CD4-positive, alpha-beta T cell treated with Interleukin-12 subunit alpha and Interleukin-12 subunit beta, for 1 hour (primary cell): ENCODE results near the gene RPTOR.

ENCODE experiments used
- DNase-seq: peaks from one replicate; pipeline ENCODE4 v3.0.0-alpha.2; 2020

RPTOR gene

DNA sequence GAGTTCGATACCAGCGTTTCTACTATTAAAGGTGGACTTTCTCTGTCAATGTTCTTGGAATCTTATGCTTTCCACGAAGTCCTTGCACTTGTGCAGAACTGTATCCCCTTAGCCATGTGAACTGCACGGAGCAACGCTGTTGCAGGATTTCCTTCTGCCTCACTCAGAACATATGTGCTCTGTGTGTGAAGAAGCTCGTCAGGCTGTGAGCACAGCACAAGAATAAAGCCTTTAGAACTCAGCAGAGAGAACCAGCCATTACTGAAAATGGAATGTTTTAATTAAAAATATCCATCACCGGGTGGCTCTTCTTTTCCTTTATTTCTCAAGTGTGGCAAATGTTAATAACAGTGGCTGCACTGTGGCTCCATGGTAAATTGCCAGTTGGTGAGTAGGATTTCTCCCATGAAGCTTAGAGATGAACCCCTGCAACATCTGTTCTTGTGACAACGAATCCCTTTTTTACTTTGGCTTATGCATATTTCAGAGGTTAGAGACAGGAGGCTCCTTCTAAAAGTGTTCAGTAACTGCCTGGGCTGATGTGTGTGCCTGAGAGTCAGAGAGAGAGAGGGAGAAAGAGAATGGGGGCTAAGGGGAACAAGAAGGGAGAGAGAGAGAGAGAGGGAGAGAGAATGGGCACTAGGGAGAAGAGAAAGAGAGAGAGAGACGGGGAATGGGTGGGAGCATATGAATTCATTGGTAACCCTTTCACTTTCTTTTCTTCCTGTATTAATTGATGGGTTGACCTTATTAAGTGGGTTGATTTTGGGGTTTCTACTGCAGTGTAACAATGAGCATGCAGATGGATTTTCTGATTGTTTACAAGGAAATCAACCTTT lies 50.0 kb downstream of the RPTOR start:
- DNase-seq = no peak

DNA sequence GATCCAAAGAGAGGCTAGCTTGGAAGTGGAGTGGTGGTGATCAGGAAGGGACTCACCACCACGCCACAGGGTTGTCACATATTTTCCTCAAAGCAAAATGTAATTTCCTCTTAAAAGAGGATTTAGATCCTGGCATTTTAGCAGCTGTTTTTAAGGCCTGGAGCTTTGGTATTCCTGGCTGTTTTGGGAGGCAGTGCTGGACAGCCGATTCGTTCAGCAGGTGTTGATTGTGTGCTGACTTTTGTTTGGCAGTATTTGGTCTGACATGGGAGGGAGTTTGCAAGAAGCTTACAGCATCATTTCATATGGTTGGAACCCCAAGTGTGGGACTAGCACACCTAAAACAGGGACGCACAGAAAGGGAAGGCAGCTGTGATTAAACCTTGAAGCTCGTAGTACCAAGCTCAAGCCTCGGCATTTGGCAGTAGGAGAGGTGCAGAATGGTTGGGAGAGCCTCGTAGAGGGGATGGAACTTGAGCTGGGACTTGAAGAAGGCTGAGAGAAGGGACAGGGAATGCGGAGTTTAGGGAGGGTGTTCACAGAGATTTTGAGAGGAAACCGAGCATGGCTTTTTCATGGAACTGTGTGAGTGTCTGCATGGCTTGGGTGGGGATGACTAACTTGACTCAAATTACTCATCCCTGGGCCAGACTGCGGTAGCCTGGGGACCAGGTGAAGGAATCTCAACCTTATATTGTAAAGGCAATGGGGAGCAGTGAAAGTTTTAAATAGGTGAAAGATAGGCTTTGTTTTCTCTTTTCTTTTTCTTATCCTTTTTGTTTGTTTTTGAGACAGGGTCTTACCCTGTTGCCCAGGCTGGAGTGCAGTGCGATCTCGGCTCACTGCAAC lies 52.3 kb downstream of the RPTOR start:
- no peak for DNase-seq

DNA sequence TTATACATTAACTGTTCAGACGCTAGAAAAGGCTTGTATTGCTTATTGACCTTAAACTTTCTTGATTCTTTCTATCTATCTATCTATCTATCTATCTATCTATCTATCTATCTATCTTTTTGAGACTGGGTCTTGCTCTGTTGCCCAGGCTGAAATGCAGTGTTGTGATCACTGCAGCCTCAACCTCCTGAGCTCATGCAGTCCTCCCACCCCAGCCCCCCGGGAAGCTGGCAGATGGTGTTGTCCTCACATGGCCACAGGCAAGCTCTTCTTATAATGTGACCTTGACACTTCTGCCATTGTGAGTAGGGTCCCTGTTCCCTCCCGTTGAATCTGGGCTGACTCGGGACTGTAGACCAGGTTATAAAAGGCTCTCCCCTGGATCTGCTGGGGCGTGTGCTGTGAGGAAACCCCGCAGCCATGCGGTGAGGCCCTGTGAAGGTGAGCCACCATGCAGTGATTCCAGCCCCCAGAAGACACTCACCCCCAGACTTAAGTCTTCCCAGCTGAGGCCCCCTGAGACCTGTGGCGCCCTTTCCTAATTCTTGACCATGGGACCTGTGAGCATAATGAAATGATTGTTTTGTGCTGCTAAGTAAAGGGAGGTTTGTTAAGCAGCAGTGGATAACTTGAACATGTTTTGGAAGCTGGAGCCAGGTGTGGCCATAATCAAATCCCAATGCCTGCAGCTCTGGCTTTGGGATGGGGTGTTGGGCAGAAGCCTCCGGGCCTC lies 54.3 kb downstream of the RPTOR start:
- DNase-seq = no peak

DNA sequence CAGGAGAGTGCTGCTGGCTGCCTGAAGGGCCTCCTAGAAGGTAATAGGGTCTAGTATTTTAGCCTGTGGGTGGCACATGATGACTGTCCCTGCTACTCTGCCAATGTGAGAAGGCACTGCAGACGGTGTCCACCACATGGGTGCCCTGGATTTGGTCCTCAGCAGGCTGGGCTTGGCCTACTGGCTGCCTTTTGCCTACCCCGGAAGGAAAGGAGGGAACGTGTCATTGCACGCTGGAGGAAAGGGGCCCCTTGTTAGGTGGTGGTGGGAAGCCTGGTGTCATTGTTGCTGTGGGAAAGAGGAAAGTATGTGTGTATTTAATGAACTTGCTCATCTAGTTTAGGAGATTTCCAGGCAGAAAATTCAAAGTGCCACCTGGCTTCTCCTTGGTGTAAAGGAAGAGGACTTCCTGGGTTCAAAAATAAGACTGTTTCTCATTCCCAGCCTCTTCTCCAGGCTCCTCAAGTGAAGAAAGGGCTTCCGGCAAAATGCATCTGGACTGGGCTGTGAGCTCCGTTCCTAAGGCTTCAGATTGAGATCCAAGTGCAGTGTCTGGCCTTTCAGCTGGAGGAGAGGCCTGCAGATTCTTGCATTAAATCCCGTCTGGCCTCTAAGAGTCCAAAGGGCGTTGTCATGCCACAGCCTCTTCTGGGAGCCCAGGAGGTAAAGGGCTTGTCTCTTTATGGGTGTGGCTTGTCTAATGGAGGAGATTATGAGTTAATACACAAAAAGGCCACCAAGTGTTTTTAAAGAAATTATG lies 55.1 kb downstream of the RPTOR start:
- DNase-seq = no peak

DNA sequence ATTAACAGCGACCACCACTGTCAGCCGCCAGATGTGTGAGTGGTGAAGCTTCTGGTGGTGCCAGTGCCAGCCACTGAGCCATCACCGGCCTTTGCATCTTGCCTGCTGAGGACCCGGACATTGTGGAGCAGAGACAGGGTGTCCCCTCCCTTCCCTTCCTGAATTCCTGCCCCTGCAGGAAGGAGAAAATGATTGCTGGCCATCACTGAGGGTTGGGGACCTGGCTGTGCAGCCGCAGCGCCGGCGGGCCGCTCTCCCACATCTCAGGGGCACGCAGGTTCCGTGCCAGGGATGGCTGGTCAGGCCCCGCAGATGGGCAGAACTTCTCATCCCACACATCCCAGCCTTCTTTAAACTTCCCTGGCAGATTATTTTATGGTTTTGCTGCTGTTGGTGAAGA lies 56.5 kb downstream of the RPTOR start:
- DNase-seq = no peak

DNA sequence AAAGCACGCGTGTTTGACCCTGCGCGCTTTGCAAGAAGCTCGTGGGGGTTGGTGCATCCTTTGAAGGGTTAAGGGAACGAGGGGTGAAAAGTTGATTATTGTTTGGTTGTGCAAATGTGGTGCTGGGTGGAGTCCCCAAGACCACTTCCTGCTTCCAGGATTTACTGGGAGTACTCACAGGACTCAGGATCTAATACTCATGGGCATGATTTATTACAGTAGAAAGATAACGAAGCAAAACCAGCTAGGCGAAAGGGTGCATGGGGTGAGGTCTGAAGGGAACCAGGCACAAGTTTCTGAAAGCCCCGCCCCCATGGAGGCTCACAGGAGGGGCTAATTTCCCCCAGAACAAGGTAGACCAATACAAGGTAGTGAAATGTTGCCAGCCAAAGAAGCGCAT lies 58.8 kb downstream of the RPTOR start:
- DNase-seq = no peak

DNA sequence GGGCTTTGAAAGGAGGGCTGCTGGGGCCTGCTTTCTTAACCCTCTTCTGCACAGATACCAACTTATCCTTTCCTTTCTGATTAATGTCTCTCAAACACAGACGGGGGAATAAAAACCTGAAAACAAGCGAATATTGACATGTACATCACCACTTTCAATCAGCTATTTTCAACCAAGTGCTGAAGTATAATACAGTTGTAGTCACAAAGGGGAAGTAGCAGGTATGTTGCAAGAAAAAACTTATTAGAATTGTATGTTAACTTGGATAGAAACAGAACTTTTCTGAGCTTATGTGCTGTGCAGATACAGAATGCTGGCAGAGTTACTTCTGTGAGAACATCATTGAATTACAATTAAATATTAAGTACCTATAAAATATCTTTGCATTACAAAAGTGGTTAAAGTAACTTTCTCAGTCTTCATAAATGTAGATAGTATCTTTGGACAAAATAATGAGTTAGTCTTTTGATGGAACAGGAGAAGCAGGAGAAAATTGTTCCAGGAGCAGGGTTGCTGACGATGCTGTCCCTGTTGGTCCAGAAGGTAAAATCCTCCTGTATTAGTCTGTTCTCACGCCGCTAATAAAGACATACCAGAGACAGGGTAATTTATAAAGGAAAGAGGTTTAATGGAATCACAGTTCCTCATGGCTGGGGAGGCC lies 59.5 kb downstream of the RPTOR start:
- DNase-seq = no peak

DNA sequence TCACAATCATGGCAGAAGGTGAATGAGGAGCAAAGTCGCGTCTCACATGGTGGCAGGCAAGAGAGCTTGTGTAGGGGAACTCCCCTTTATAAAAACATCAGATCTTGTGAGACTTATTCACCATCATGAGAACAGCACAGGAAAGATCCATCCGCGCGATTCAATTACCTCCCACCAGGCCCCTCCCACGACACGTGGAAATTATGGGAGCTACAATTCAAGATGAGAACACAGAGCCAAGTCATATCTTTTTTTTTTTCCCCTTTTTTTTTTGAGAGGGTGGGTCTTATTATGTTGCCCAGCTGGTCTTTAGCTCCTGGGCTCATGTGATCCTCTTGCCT lies 60.0 kb downstream of the RPTOR start:
- no peak for DNase-seq

DNA sequence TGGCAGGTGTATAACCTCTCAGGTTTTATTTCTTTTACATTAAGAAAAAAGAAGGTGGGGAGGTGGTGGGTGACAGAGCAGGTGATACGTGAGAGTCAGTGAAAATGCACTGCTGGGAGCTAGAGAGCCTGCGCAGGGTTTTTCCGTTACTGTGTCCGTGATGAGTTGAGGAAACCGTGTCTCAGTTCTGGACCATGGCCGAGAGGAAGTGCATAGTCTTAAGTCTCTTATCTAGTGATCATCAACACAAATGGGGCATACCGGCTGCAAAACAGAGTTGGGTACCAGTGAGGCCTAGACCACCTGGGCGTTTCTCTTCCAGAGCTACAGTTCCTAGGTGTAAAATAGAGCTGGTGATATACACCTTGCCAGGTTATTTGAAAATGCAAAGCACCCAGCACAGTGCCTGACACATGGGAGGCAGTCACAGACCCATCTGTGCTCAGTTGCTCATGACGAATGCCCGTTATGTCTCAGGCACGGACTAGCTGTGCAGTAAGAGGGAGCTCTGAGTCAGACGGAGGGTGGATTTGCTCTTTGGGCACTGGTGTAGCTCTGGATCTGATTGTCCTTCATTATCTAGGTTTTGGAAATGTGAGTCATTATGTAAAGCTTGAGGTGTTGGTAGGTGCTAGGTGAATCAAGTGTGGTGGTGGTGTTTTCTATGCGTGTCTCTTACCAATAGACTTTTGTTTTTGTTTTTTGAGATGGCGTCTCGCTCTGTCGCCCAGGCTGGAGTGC lies 60.9 kb downstream of the RPTOR start:
- peak; percentile 19 for DNase-seq

DNA sequence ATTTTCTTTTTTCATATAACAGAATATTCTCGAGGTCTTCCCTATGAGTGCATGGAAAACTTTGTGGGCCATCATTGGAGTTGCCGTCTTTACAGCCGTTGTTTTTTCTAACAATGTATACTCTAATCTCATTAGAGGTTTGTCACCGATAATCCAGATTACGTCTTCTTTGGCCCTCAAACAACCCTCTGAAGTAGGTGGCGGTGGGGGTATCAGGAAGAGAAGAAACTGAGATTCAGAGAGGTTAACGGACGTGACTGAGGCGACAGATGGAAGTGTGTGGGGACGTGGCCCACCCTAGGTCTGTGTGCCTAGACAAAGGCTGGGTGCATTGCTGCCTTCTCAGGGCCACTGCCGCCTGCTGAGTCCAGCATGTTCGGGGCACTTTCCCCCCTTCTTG lies 63.7 kb downstream of the RPTOR start:
- DNase-seq = no peak

DNA sequence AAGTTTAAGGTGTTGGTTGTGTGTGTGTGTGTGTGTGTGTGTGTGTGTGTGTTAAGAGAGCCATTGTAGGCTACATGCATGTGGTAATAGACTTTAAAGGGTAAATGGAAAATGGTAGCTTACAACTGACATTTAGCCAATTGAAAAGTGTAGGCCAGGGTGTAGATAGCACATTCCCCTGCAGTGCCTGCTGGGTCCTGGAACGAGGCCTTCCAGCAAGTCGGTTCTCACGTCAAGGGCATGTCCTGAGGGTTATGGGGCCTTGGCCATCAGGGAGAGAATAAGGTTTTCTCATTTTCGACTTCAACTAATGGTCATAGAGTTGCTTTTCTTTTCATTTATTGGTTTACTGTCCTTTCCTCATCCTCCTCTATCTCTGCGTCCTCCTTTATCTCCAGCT lies 65.1 kb downstream of the RPTOR start:
- no peak for DNase-seq

DNA sequence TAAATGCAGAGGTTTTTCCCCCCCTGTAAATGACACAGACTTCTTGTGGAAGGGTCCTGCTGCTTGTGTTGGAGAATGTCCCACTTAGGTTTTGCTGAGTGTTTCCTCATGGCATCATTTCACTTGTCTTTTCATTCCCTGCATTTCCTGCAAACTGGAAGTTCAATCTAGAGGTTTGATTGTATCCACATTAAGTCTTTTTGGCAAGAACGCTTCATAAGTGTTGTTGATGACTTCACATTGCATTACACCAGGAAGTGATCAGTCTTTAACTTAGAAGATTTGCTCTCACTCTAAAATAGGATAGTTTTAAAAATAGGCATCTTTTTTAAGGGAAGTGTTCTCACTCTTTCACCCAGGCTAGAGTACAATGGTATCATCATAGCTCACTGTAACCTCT lies 67.2 kb downstream of the RPTOR start:
- DNase-seq = no peak

DNA sequence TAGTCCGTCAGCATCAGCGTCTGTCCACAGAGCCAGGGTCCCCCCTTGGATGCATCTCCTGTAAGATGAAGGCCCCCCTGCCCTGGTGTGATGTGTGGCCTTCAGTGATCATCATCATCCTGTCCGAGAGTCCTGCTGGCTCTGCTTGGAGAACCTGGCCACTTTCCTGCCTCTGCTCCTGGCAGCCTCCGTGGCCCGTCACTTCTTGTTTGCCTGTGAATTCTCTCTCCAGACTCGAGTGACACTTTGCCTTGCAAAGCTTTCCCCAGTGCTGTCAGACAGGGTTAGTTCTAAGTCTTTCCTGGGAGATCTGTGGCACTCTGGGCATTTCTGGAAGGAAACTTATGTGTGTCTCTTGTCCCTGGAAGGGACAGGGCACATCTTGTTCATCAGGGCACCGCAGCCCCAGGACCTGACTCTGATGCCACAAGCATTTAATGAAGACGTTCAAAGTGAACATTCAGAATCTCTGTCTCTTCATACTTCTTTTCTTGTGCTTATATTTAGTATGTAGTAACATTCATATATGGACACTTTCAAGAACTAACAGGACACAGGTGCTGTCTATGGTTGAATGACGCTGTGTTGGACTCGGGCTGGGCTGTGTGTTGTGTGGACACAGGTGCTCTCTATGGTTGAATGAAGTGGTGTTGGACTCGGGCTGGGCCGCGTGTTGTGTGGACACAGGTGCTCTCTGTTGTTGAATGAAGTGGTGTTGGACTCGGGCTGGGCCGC lies 68.5 kb downstream of the RPTOR start:
- no peak for DNase-seq

DNA sequence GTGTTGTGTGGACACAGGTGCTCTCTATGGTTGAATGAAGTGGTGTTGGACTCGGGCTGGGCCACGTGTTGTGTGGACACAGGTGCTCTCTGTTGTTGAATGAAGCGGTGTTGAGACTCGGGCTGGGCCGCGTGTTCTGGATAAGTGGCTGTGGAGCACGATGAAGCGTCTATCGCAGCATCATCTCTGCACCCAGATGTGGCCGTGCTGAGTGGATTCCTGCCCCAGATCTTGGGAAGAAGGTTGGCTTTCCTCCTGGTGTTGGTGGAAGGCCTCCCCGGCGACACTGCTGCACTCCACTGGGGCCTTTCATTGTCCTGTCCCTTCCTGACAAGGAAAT lies 69.1 kb downstream of the RPTOR start:
- DNase-seq = no peak

DNA sequence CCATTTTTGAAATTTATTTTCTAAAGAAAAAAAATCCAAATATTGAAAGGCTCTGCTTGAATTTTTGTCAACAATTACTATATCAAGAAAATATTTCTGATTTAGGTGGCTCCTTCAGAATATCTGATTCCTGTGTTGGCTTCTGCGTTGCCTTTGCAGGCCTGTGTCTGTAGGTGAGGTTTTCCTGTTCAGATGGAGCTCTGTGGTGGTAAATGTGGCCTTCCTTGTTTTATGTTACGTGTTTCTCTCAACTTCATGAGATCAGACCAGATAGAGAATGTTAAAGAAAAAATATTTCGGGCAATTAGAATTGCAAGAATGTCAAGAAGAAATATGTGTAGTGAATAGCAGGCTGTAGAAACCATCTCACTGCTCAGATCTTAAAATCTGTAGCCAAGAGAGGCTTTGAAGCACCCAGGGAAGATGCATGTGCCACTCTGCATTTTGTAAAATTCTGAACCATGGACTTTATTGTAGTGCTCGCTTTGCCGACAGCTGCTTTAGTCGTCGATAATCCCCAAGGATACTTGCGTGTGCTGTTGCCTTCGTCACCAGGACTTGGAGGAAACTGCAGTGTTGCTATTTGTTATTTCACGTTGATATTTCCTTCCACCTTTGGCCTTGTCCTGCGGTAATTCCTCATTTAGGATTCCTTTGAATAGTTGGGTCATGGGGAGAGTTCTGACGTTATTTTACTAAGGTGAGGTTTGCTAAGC lies 69.9 kb downstream of the RPTOR start:
- DNase-seq = no peak

DNA sequence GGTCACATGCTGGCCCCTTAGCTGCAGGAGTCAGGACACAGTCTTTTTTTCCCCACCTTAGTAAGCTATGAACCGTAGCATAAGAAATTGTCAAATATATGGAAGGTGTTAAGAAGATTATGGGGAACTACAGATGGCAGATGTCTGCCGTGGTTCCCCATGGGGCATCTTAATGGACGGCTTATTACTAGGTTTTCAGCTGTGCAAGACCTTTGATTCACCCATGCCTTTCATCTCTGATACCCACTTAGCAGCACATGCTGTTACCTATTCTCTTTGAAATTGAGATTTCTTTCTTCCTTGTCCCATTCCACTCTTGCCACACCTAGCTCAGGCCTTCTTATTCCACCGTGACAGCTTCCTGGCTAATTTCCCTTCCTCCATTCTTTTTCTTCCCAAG lies 70.7 kb downstream of the RPTOR start:
- no peak for DNase-seq

DNA sequence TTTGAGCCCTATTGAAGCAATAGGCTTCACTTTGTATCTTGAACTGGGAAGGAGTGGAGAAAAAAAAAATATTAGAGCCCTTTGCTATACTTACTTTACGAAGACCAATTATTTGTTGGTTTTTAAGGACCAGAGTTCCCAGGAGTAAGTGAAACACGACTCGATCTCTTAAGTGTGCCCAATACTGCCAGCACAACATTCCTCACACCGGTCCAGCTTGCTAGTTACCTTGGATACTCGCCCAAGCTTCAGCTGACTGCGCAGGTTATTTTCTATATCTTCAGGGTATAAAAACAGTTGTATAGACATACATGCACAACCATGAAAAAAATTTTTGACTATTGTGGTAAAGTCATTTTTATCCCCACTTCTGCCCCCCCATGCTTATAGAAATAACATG lies 72.1 kb downstream of the RPTOR start:
- no peak for DNase-seq

DNA sequence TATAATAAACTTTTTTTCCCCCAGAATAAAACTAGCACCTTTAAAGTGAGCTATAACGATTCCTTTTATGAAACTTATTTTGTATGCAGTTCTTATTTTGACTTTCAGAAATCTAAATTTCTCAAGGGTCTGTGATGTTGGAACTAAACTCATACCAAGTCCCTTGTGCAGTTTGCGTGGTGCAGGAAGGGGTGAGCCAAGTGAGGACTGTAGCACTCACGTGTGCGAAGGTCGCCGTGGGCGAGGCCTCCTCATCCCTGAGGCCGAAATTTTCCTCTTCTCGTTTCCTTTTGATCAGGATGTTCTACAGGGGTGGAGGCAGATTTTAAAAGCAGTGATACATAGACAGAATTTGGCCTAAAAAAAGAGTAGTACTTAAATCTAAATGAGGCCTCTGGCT lies 73.7 kb downstream of the RPTOR start:
- no peak for DNase-seq

DNA sequence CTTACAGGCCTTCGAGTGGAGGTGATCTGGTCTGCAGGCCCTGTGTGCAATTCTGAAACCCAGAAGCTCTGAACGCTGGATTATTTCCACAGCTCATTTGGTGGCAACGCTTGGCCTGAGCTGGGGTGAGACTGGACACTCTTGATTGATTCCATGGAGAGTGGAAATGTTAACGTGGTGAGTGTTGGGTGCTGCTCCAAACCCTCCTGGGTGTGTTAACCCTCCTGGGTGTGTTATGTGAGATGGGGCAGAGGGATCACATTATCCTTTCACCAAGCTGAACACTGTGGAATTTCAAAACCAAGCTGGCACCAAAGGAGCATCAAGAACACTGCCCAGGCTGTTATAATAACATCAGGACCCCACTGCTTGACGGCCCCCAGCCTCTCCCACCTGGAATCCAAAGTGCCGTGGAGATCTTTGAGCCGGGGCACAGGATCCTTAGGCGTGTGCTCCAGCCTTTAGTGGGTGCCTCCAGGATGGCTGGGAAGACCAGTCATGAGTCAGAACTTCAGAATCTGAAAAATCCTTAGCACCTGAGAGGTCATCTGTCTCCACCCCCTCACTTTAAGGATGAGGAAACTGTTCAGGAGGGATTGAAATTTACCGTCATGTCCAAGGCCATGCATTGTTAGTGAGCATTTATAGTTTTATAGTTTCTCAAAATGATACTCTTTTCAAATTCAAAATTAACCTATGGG lies 75.0 kb downstream of the RPTOR start:
- DNase-seq = no peak
